H9 (cell line): Measurements from ENCODE around the gene EFCAB11. TPM values are rescaled to one million over a fixed set of nuclear protein-coding genes. Genes with fewer than 3 reads are reported as not detected.
A peak's percentile ranks its signal among the peaks of the same experiment; 100 is the strongest.

Experiments used
- DNase-seq: peaks from one replicate; pipeline ENCODE4 v3.0.0-alpha.2; 2017
- H2AFZ ChIP-seq: one replicate; pipeline ENCODE4 v1.6.1; 2013; ENCODE audit warnings: mild to moderate bottlenecking, low read length, control low read depth, moderate library complexity
- H2AK5ac ChIP-seq: 2 replicates; pipeline ENCODE4 v1.6.1; 2013; ENCODE audit warnings: low read length, control low read depth, mixed read lengths; ENCODE audit not compliant: insufficient read length
- H2BK120ac ChIP-seq: one replicate; pipeline ENCODE4 v1.6.1; 2013; ENCODE audit warnings: low read depth, mild to moderate bottlenecking, low read length, control low read depth, inconsistent platforms; ENCODE audit not compliant: poor library complexity, severe bottlenecking
- H2BK12ac ChIP-seq: 2 replicates; pipeline ENCODE4 v1.6.1; 2013; ENCODE audit warnings: low read length, control low read depth, mixed read lengths, low read depth; ENCODE audit not compliant: insufficient read length
- H2BK15ac ChIP-seq: 2 replicates; pipeline ENCODE4 v1.6.1; 2013; ENCODE audit warnings: low read depth, low read length, control low read depth
- H2BK20ac ChIP-seq: one replicate; pipeline ENCODE4 v1.6.1; 2013; ENCODE audit warnings: low read depth, mild to moderate bottlenecking, low read length, control low read depth, inconsistent platforms; ENCODE audit not compliant: poor library complexity, severe bottlenecking
- H2BK5ac ChIP-seq: 2 replicates; pipeline ENCODE4 v1.6.1; 2013; ENCODE audit warnings: low read length, control low read depth, mixed read lengths; ENCODE audit not compliant: insufficient read length
- H3K14ac ChIP-seq: 2 replicates; pipeline ENCODE4 v1.6.1; 2013; ENCODE audit warnings: low read length, control low read depth; ENCODE audit not compliant: insufficient read depth
- H3K18ac ChIP-seq: 2 replicates; pipeline ENCODE4 v1.6.1; 2013; ENCODE audit warnings: low read depth, mild to moderate bottlenecking, mixed read lengths, low read length, control low read depth; ENCODE audit not compliant: insufficient read length
- H3K23ac ChIP-seq: 2 replicates; pipeline ENCODE4 v1.6.1; 2013; ENCODE audit warnings: low read length, control low read depth, mixed read lengths, low read depth; ENCODE audit not compliant: insufficient read length
- H3K23me2 ChIP-seq: 2 replicates; pipeline ENCODE4 v1.6.1; 2013; ENCODE audit warnings: low read depth, mild to moderate bottlenecking, mixed read lengths, low read length, control low read depth; ENCODE audit not compliant: insufficient read length, poor library complexity, severe bottlenecking
- H3K27ac ChIP-seq: 2 replicates; pipeline ENCODE4 v1.5.1; 2013; ENCODE audit warnings: low read length, control low read depth, mixed read lengths, low read depth; ENCODE audit not compliant: insufficient read length
- H3K27me3 ChIP-seq: 2 replicates; pipeline ENCODE4 v1.6.1; 2013; ENCODE audit warnings: low read length, control low read depth, inconsistent platforms; ENCODE audit not compliant: insufficient read depth
- H3K4ac ChIP-seq: 2 replicates; pipeline ENCODE4 v1.6.1; 2013; ENCODE audit warnings: low read depth, mild to moderate bottlenecking, control low read depth, inconsistent platforms, low read length, moderate library complexity
- H3K4me1 ChIP-seq: 2 replicates; pipeline ENCODE4 v1.6.1; 2013; ENCODE audit warnings: low read length, control low read depth, inconsistent platforms; ENCODE audit not compliant: insufficient read depth
- H3K4me2 ChIP-seq: 2 replicates; pipeline ENCODE4 v1.6.1; 2013; ENCODE audit warnings: low read length, control low read depth, mixed read lengths; ENCODE audit not compliant: insufficient read length, insufficient read depth
- H3K56ac ChIP-seq: 2 replicates; pipeline ENCODE4 v1.6.1; 2013; ENCODE audit warnings: low read depth, mild to moderate bottlenecking, mixed read lengths, low read length, control low read depth; ENCODE audit not compliant: insufficient read length
- H3K79me1 ChIP-seq: 2 replicates; pipeline ENCODE4 v1.6.1; 2013; ENCODE audit warnings: low read depth, mild to moderate bottlenecking, moderate library complexity, low read length, control low read depth, inconsistent platforms; ENCODE audit not compliant: insufficient read depth, poor library complexity, severe bottlenecking
- H3K79me2 ChIP-seq: 2 replicates; pipeline ENCODE4 v1.6.1; 2013; ENCODE audit warnings: low read length, control low read depth, inconsistent platforms; ENCODE audit not compliant: insufficient read depth
- H3K9ac ChIP-seq: 2 replicates; pipeline ENCODE4 v1.6.1; 2013; ENCODE audit warnings: low read length, control low read depth, mixed read lengths; ENCODE audit not compliant: insufficient read length; ENCODE audit errors: extremely low read depth
- H3K9me3 ChIP-seq: one replicate; pipeline ENCODE4 v1.6.1; 2013; ENCODE audit warnings: low read depth, low read length, inconsistent platforms; ENCODE audit not compliant: control insufficient read depth
- H3T11ph ChIP-seq: one replicate; pipeline ENCODE4 v1.6.1; 2013; ENCODE audit warnings: mild to moderate bottlenecking, low read length, control low read depth, inconsistent platforms
- H4K20me1 ChIP-seq: one replicate; pipeline ENCODE4 v1.6.1; 2013; ENCODE audit not compliant: control insufficient read depth, insufficient read length, insufficient read depth
- H4K5ac ChIP-seq: 2 replicates; pipeline ENCODE4 v1.6.1; 2013; ENCODE audit warnings: low read depth, mild to moderate bottlenecking, mixed read lengths, low read length, control low read depth; ENCODE audit not compliant: insufficient read length
- H4K8ac ChIP-seq: replicated peaks from 2 replicates; pipeline ENCODE4 v1.6.1; 2013; ENCODE audit warnings: low read length, control low read depth, mixed read lengths, low read depth; ENCODE audit not compliant: insufficient read length
- H4K91ac ChIP-seq: 2 replicates; pipeline ENCODE4 v1.6.1; 2013; ENCODE audit warnings: low read depth, mild to moderate bottlenecking, moderate library complexity, mixed read lengths, low read length, control low read depth; ENCODE audit not compliant: insufficient read length
- H3K27ac Mint-ChIP-seq, 3 experiments: 2 replicates in 2 of 3; 3 replicates in 1 of 3; pipeline ENCODE4 v1.8.0; 2020 to 2021; ENCODE audit warnings: mixed read lengths in 3 of 3, mild to moderate bottlenecking in 1 of 3, moderate library complexity in 1 of 3
- H3K27me3 Mint-ChIP-seq: 2 replicates; pipeline ENCODE4 v1.8.0; 2021; ENCODE audit warnings: low read depth, mild to moderate bottlenecking, moderate library complexity, mixed read lengths
- H3K36me3 Mint-ChIP-seq, 3 experiments: 2 replicates in 2 of 3; 3 replicates in 1 of 3; pipeline ENCODE4 v1.8.0; 2020 to 2021; ENCODE audit warnings: low read depth in 3 of 3, mixed read lengths in 3 of 3; ENCODE audit not compliant: insufficient read depth in 1 of 3
- H3K4me1 Mint-ChIP-seq, 2 experiments: 2 replicates each; pipeline ENCODE4 v1.8.0; 2020; ENCODE audit warnings: mixed read lengths in 2 of 2
- H3K4me3 Mint-ChIP-seq, 2 experiments: 2 replicates in 1 of 2; 3 replicates in 1 of 2; pipeline ENCODE4 v1.8.0; 2020 to 2021; ENCODE audit warnings: mild to moderate bottlenecking in 2 of 2, mixed read lengths in 2 of 2, moderate library complexity in 1 of 2
- H3K9me3 Mint-ChIP-seq, 2 experiments: 2 replicates in 1 of 2; 3 replicates in 1 of 2; pipeline ENCODE4 v1.8.0; 2020; ENCODE audit warnings: mild to moderate bottlenecking in 2 of 2, mixed read lengths in 2 of 2, moderate library complexity in 1 of 2
- WGBS: extraction: QIAGEN DNeasy Blood & Tissue Kit; methylation state at CpG from one replicate; pipeline ENCODE4 v1.1.7; 2013; ENCODE audit warnings: missing lambda C conversion rate, low lambda C conversion rate, mixed read lengths; ENCODE audit not compliant: insufficient read length; ENCODE audit errors: extremely low coverage; 5-methylcytosine and 5-hydroxymethylcytosine counted together
- total RNA-seq: library from RNA; stranded (reverse); gene quantifications from 2 replicates; pipeline ENCODE4 v1.2.1, GENCODE V29; 2021
- TF ChIP-seq, protein P1 (sequence below): fragments of 200-600 bp; sonication (generic); conservative IDR thresholded peaks from 3 replicates; pipeline ENCODE4 v1.8.0; 2021; ENCODE audit warnings: antibody characterized with exemption, mild to moderate bottlenecking

EFCAB11 gene
- total RNA-seq, 1 experiment from 2014 or later, result 17.4 TPM

DNA sequence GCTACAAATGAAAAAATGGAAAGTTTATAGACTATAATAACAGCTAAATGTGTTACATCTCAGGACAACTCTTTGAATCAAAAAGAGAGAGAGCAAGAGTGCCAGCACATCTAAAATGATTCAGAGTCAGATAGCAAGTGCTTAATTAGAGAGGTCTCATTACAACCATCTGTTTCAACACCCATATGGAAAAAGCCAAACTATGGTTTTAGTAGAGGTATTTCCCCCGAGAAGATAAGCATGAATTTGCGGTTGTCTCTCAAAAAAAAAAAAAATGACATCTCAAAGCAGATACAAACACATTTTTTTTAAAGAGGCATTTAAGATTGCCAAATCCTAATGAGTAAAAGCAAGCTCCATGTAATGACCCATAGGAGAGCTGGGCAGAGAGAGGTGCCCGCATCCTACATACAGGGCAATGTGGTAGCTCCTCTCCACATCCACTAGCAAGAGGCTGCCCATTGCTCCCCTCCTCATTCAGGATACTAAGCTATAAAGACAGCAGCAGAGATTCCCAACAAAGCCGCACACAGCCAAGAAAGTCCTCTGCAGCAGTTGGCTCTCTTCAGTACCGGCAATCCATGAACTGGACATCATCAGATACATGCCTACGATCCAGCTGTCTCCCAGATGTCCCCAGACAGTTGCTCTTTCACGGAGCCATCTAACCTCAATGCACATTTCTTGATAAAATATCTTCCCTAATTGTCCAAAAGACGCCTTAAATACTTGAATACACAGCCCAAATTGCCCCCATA, 100.4 kb downstream of the EFCAB11 start:
- no peaks in the 10 kb centered on the region for H4K20me1 ChIP-seq
- no peak overlapping the region for H3K23ac ChIP-seq
- H3K4ac ChIP-seq, result no peak overlapping the region
- no peak overlapping the region for H3K14ac ChIP-seq
- H3K27me3 ChIP-seq, result no peaks in the 10 kb centered on the region
- TF ChIP-seq, protein P1, sequence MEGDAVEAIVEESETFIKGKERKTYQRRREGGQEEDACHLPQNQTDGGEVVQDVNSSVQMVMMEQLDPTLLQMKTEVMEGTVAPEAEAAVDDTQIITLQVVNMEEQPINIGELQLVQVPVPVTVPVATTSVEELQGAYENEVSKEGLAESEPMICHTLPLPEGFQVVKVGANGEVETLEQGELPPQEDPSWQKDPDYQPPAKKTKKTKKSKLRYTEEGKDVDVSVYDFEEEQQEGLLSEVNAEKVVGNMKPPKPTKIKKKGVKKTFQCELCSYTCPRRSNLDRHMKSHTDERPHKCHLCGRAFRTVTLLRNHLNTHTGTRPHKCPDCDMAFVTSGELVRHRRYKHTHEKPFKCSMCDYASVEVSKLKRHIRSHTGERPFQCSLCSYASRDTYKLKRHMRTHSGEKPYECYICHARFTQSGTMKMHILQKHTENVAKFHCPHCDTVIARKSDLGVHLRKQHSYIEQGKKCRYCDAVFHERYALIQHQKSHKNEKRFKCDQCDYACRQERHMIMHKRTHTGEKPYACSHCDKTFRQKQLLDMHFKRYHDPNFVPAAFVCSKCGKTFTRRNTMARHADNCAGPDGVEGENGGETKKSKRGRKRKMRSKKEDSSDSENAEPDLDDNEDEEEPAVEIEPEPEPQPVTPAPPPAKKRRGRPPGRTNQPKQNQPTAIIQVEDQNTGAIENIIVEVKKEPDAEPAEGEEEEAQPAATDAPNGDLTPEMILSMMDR, result no peak
- H3K18ac ChIP-seq, result no peak overlapping the region
- H3K4me1 Mint-ChIP-seq, result peaks cover 8 to 9% of the 10 kb centered on the region in 2 experiments
- H2BK120ac ChIP-seq, result no peak overlapping the region
- no peak overlapping the region for H3K56ac ChIP-seq
- H3K9me3 Mint-ChIP-seq, result no peaks in the 10 kb centered on the region
- H2BK12ac ChIP-seq, result no peak overlapping the region
- 0 out of 2 replicates have a peak, but pooled peaks cover 4% of the 10 kb centered on the region for H3K4me1 ChIP-seq
- WGBS, result no CpG with 5 or more reads among the region's 8 CpGs
- H2BK5ac ChIP-seq, result no peak overlapping the region
- no peak overlapping the region for H4K91ac ChIP-seq
- H4K8ac ChIP-seq, result no peak overlapping the region
- no peak overlapping the region for H3K4me2 ChIP-seq
- H3K27ac Mint-ChIP-seq, result peak overlapping the region in 1 of 3 experiments; percentile 46; a peak in 1 of 7 replicates
- no peaks in the 10 kb centered on the region for H3K79me1 ChIP-seq
- H3K9ac ChIP-seq, result no peak overlapping the region
- H3K23me2 ChIP-seq, result no peaks in the 10 kb centered on the region
- no peak overlapping the region for H3T11ph ChIP-seq
- H3K9me3 ChIP-seq, result no peaks in the 10 kb centered on the region
- H2AK5ac ChIP-seq, result no peak overlapping the region
- no peak overlapping the region for H2AFZ ChIP-seq
- no peaks in the 10 kb centered on the region for H3K79me2 ChIP-seq
- H2BK20ac ChIP-seq, result no peak overlapping the region
- no peak overlapping the region for H2BK15ac ChIP-seq
- H4K5ac ChIP-seq, result no peak overlapping the region
- H3K36me3 Mint-ChIP-seq, result peaks cover 0 to 2% (median 0%) of the 10 kb centered on the region in 3 experiments; a peak in 2 of 7 replicates
- H3K4me3 Mint-ChIP-seq, result no peak overlapping the region
- no peaks in the 10 kb centered on the region for H3K27me3 Mint-ChIP-seq
- no peak for DNase-seq
- no peak overlapping the region for H3K27ac ChIP-seq
